ENCODE data around the gene PHYHD1. TPM values are rescaled to one million over a fixed set of nuclear protein-coding genes. Genes with fewer than 3 reads are reported as not detected.

Gene PHYHD1
- total RNA-seq, 2 experiments from 2014 or later, result 0.47 to 0.63 TPM

DNA sequence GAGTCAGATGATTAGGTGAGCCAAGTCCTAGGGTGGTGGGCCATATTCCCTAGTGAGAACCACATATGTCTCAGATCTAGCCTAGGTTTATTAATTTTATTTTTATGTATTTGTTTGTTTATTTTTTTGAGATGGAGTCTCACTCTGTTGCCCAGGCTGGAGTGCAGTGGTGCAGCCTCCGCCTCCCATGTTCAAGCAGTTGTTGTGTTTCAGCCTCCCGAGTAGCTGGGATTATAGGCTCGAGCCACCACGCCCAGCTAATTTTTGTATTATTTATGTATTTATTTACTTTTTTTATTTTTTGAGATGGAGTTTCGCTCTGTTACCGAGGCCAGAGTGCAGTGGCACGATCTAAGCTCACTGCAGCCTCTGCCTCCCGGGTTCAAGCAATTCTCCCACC, 62.8 kb downstream of the PHYHD1 start:
- CTCF ChIA-PET, result no interaction called here

DNA sequence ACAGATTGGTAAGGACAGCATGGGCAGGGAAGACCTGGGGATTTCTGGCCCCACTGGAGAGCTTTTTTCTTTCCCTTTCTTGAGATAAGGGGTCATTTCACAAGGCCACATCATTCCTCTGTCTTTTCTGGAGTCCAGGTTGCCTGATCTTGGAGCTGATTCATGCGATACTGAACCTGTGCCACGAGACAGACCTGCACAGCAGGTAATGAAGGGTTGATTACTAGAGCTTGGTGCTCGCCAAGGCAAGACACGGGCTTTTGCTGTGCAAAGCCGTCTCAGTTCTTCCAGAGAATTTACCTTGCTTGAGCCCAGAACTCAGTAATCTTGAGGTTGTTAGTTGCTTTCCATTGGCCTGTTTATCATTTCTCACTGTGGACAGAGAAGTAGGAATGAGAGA, 65.9 kb downstream of the PHYHD1 start:
- no peak for ATAC-seq
- H3K4me1 Mint-ChIP-seq, result no peaks in the 10 kb centered on the region
- DNase-seq, result no peak
- no peaks in the 10 kb centered on the region for H3K9me3 Mint-ChIP-seq (ENCODE audit: low read depth)
- no peaks in the 10 kb centered on the region for H3K27me3 Mint-ChIP-seq
- peaks cover 51% of the 10 kb centered on the region for H3K36me3 Mint-ChIP-seq
- no peak overlapping the region for H3K27ac Mint-ChIP-seq
- no peak overlapping the region for H3K4me3 Mint-ChIP-seq
- CTCF ChIA-PET, result interaction anchor here (0.5 kb wide), 1 partner anchor 138 kb away, joined by 3 read pairs; no protein-coding TSS in a partner anchor

More for the DNA sequence above, 62.8 kb downstream of the PHYHD1 start:
- Mint-ChIP-seq H3K27me3 (no peaks in the 10 kb centered on the region), H3K4me1 (no peaks in the 10 kb centered on the region), H3K4me3 (no peak overlapping the region), H3K36me3 (peaks cover 66% of the 10 kb centered on the region), H3K27ac (no peak overlapping the region), H3K9me3 (ENCODE audit: low read depth) (no peaks in the 10 kb centered on the region)
- DNase-seq, result no peak
- ATAC-seq, result no peak

GRCh38 chr9:128987805-128988204, 67.0 kb downstream of the PHYHD1 start:
- Mint-ChIP-seq H3K4me1 (peaks cover 1% of the 10 kb centered on the region), H3K27ac (no peak overlapping the region), H3K9me3 (ENCODE audit: low read depth) (no peaks in the 10 kb centered on the region), H3K27me3 (no peaks in the 10 kb centered on the region), H3K4me3 (no peak overlapping the region), H3K36me3 (peaks cover 42% of the 10 kb centered on the region)
- DNase-seq (no peak), ATAC-seq (no peak)
- CTCF ChIA-PET, result no interaction called here

Other genes with a start within 250 kb of the PHYHD1 start
- 100 to 1,000 TPM; 436 to 623 TPM for gene SET, start 231.8 kb upstream of the PHYHD1 start, total RNA-seq
- gene PKN3, start 218.5 kb upstream of the PHYHD1 start, total RNA-seq, result 1 to 10 TPM; 8.1 to 9.1 TPM
- 10 to 100 TPM; 67.8 to 90.0 TPM for gene ZDHHC12, start 196.9 kb upstream of the PHYHD1 start, total RNA-seq
- 10 to 100 TPM; 17.7 to 18.2 TPM for gene ZER1, start 149.1 kb upstream of the PHYHD1 start, total RNA-seq
- 10 to 100 TPM; 21.5 to 22.2 TPM for gene TBC1D13, start 133.7 kb upstream of the PHYHD1 start, total RNA-seq
- gene ENDOG, start 102.5 kb upstream of the PHYHD1 start, total RNA-seq, result 10 to 100 TPM; 19.0 to 22.3 TPM
- gene SPOUT1, start 91.2 kb upstream of the PHYHD1 start, total RNA-seq, result 100 to 1,000 TPM in 1 of 2 experiments, 10 to 100 TPM in 1; 83.3 to 104 TPM
- 10 to 100 TPM; 12.7 to 20.6 TPM for gene KYAT1, start 39.0 kb upstream of the PHYHD1 start, total RNA-seq
- 10 to 100 TPM; 25.6 to 26.7 TPM for gene LRRC8A, start 38.8 kb upstream of the PHYHD1 start, total RNA-seq
- gene DOLK, start 26.6 kb downstream of the PHYHD1 start, total RNA-seq, result 10 to 100 TPM in 1 of 2 experiments, 1 to 10 TPM in 1; 7.7 to 11.1 TPM
- gene NUP188, start 26.7 kb downstream of the PHYHD1 start, total RNA-seq, result 100 to 1,000 TPM in 1 of 2 experiments, 10 to 100 TPM in 1; 88.0 to 108 TPM
- 10 to 100 TPM; 76.8 to 93.4 TPM for gene SH3GLB2, start 107.3 kb downstream of the PHYHD1 start, total RNA-seq
- 10 to 100 TPM; 39.3 to 51.3 TPM for gene MIGA2, start 115.6 kb downstream of the PHYHD1 start, total RNA-seq
- 10 to 100 TPM; 18.5 to 23.7 TPM for gene DOLPP1, start 160.1 kb downstream of the PHYHD1 start, total RNA-seq
- gene CRAT, start 189.8 kb downstream of the PHYHD1 start, total RNA-seq, result 10 to 100 TPM; 14.1 to 17.6 TPM
- gene PTPA, start 190.4 kb downstream of the PHYHD1 start, total RNA-seq, result 100 to 1,000 TPM; 115 to 129 TPM